K562 (cell line): ENCODE measurements around the gene TMEM30A. TPM values are rescaled to one million over a fixed set of nuclear protein-coding genes. Genes with fewer than 3 reads are reported as not detected.

ENCODE experiments used
- CREB1 ChIP-seq, 2 experiments: sonication (generic) in 1 of 2; formaldehyde crosslinking in 1 of 2; IDR thresholded peaks; 2 replicates each; pipeline versions ENCODE4 v1.6.1 to v1.8.0; 2012 to 2022; ENCODE audit warnings: inconsistent platforms in 1 of 2, mild to moderate bottlenecking in 1 of 2, missing genetic modification reagents in 1 of 2, moderate library complexity in 1 of 2
- E2F6 ChIP-seq, 2 experiments: IDR thresholded peaks; 2 replicates each; pipeline ENCODE4 v1.6.1; 2011; ENCODE audit warnings: borderline replicate concordance in 1 of 2, control low read depth in 1 of 2, low read depth in 1 of 2, low read length in 1 of 2, mild to moderate bottlenecking in 1 of 2, mixed read lengths in 1 of 2, moderate library complexity in 1 of 2; ENCODE audit not compliant: insufficient read depth in 1 of 2, insufficient read length in 1 of 2, poor library complexity in 1 of 2, severe bottlenecking in 1 of 2; ENCODE audit errors: extremely low read depth in 1 of 2
- ETV5 ChIP-seq: sonication (generic); formaldehyde crosslinking; IDR thresholded peaks from 2 replicates; pipeline ENCODE4 v1.4.0; 2020; ENCODE audit warnings: low read depth, mild to moderate bottlenecking, missing genetic modification reagents
- FUS ChIP-seq: fragments of 200-400 bp; formaldehyde crosslinking; optimal IDR thresholded peaks from 2 replicates; pipeline ENCODE3; 2017; ENCODE audit warnings: low read depth, low read length
- KDM1A ChIP-seq, 2 experiments: fragments of 450-650 bp; IDR thresholded peaks; 2 replicates each; pipeline ENCODE4 v1.6.1; 2016; ENCODE audit warnings: mild to moderate bottlenecking in 2 of 2
- KDM5B ChIP-seq: fragments of 200-600 bp; sonication (generic); IDR thresholded peaks from 2 replicates; pipeline ENCODE4 v1.6.1; 2012; ENCODE audit warnings: low read depth, mild to moderate bottlenecking, moderate library complexity, low read length, control low read depth, inconsistent platforms; ENCODE audit not compliant: insufficient replicate concordance
- LCOR ChIP-seq: sonication (generic); formaldehyde crosslinking; IDR thresholded peaks from 2 replicates; pipeline ENCODE4 v1.8.0; 2022; ENCODE audit warnings: mild to moderate bottlenecking, missing genetic modification reagents
- NFIC ChIP-seq: fragments of 450-650 bp; IDR thresholded peaks from 2 replicates; pipeline ENCODE4 v1.6.1; 2017; ENCODE audit warnings: mild to moderate bottlenecking, inconsistent platforms
- NUFIP1 ChIP-seq: fragments of 450-650 bp; IDR thresholded peaks from 2 replicates; pipeline ENCODE4 v1.6.1; 2018; ENCODE audit not compliant: partially characterized antibody
- POLR2A ChIP-seq: fragments of 450-650 bp; conservative IDR thresholded peaks from 2 replicates; pipeline ENCODE4 v1.6.1; 2016
- POLR2AphosphoS5 ChIP-seq: IDR thresholded peaks from 2 replicates; pipeline ENCODE4 v1.6.1; 2011; ENCODE audit warnings: mild to moderate bottlenecking, low read depth, low read length, moderate library complexity; ENCODE audit not compliant: control insufficient read depth, insufficient read depth
- PTRF ChIP-seq: fragments of 450-650 bp; IDR thresholded peaks from 2 replicates; pipeline ENCODE4 v1.6.1; 2016; ENCODE audit warnings: mild to moderate bottlenecking, missing genetic modification characterization, missing compliant biosample characterization
- RCOR1 ChIP-seq, 2 experiments: IDR thresholded peaks; 2 replicates each; pipeline ENCODE4 v1.6.1; 2012; ENCODE audit warnings: low read depth in 2 of 2, low read length in 2 of 2, borderline replicate concordance in 1 of 2, improper control_type of control experiment in 1 of 2
- SNIP1 ChIP-seq: fragments of 450-650 bp; IDR thresholded peaks from 2 replicates; pipeline ENCODE4 v1.7.1; 2017; ENCODE audit warnings: low read depth, mild to moderate bottlenecking
- TBL1XR1 ChIP-seq, 2 experiments: IDR thresholded peaks; 2 replicates each; pipeline ENCODE4 v1.6.1; 2012; ENCODE audit warnings: improper control_type of control experiment in 2 of 2, low read length in 2 of 2, mild to moderate bottlenecking in 1 of 2
- THRB ChIP-seq: fragments of 450-650 bp; formaldehyde crosslinking; conservative IDR thresholded peaks from 2 replicates; pipeline ENCODE4 v1.4.0; 2022; ENCODE audit warnings: mild to moderate bottlenecking, missing genetic modification characterization
- ZFX ChIP-seq: sonication (generic); formaldehyde crosslinking; IDR thresholded peaks from 2 replicates; pipeline ENCODE4 v1.8.0; 2022; ENCODE audit warnings: mild to moderate bottlenecking, missing genetic modification reagents, moderate library complexity
- ZNF12 ChIP-seq: sonication (generic); formaldehyde crosslinking; IDR thresholded peaks from 2 replicates; pipeline ENCODE4 v1.4.0; 2020; ENCODE audit warnings: mild to moderate bottlenecking, missing genetic modification reagents
- ZNF121 ChIP-seq: sonication (generic); formaldehyde crosslinking; conservative IDR thresholded peaks from 2 replicates; pipeline ENCODE4 v1.8.0; 2022; ENCODE audit warnings: missing genetic modification reagents
- ZNF140 ChIP-seq: fragments of 250-450 bp; sonication (Bioruptor Pico); IDR thresholded peaks from 2 replicates; pipeline ENCODE4 v1.8.0; 2021; ENCODE audit warnings: moderate library complexity, mild to moderate bottlenecking, inconsistent platforms
- ZNF143 ChIP-seq: sonication (generic); formaldehyde crosslinking; IDR thresholded peaks from 2 replicates; pipeline ENCODE4 v1.9.0; 2022; ENCODE audit warnings: mild to moderate bottlenecking, missing genetic modification reagents
- ZNF324 ChIP-seq: fragments of 250-450 bp; sonication (Bioruptor Pico); IDR thresholded peaks from 2 replicates; pipeline ENCODE4 v1.4.0; 2020; ENCODE audit warnings: mild to moderate bottlenecking
- polyA plus RNA-seq, 8 experiments: library from polyadenylated mRNA; depleted of rRNA in 4 of 8; stranded (reverse) in 5 of 8; unstranded in 3 of 8; fragments of >200 nt; fragmentation: Nextera tagmentation in 2 of 8; fragmentation: Illumina TruSeq in 1 of 8; extraction: Ambion mirVana in 2 of 8; extraction: Trizol in 1 of 8; gene quantifications; 2 replicates each; pipeline versions ENCODE4 v1.2.1 to v1.2.3, GENCODE V29; 2011 to 2014; ENCODE audit warnings: inconsistent platforms in 1 of 8, missing spikeins in 1 of 8
- total RNA-seq, 7 experiments: library from RNA; depleted of rRNA in 6 of 7; stranded (reverse); fragments of >200 nt in 6 of 7; fragmentation: Illumina TruSeq in 2 of 7; extraction: Trizol in 2 of 7; gene quantifications; 2 replicates each; pipeline versions ENCODE4 v1.2.1 to v1.2.3, GENCODE V29; 2011 to 2021; ENCODE audit warnings: low replicate concordance in 1 of 7
- TF ChIP-seq, protein P1 (sequence below), 2 experiments: fragments of 200-800 bp in 1 of 2; sonication (Bioruptor generic) in 1 of 2; sonication (generic) in 1 of 2; formaldehyde crosslinking in 1 of 2; IDR thresholded peaks in 1 of 2; conservative IDR thresholded peaks in 1 of 2; 2 replicates each; pipeline versions ENCODE4 v1.5.0 to v1.6.1; 2016 to 2020; ENCODE audit warnings: missing compliant biosample characterization in 1 of 2, missing genetic modification characterization in 1 of 2, missing genetic modification reagents in 1 of 2

The TMEM30A gene
- total and polyA plus RNA-seq, 9 of the 15 experiments (the other 6 are each of a cell fraction or from before 2014, with no cell fraction given): 6.5 to 31.2 (median 16.3) TPM

DNA sequence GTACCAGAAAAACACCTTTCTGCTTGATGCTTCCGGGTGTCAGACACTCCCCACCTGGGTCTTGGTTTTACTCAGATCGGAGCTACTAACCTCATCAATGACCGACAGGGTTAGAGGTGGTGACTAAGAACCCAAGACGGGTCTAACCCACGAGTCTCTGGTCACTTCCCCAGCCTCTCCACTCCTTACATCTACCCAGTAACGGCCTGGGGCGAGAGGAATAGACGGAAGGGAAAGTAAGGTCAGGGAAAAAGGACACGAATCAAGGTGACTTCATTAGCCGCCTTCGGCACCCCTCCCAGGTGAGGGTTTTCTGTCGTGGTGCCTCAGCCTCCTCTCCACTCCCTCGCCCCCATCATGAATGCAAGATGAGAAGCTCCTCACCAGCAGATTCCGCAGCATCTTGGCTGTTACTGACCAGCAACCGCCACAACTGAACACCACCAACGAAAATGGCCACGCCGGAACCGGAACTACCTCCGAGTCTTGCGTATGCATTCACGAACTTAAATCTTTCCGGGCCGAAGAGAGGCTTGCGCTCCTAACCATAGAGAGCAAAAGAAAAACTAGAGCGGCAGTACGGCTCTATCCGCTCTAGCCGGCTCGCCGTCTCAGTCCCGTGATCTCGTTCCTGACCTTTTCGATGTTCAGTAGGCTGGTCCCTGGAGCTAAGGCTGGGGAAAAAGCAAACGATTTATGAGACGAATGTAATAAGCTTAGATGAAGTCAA lies 41.1 kb downstream of the TMEM30A start, which contains the start of gene COX7A2 (continued):
- TF ChIP-seq THRB (CRISPR knock-in tag) (0 out of 2 replicates have a peak, but pooled peaks have one; percentile 9), ZNF12 (CRISPR knock-in tag) (no peak), KDM1A (IDR thresholded peaks at IDR 0.05) (no peak), E2F6 (IDR thresholded peaks at IDR 0.05; ENCODE audit: borderline replicate concordance in 1 of 2, extremely low read depth in 1 of 2, insufficient read depth in 1 of 2, insufficient read length in 1 of 2, low read depth in 1 of 2, low read length in 1 of 2, poor library complexity in 1 of 2, severe bottlenecking in 1 of 2) (peak in 1 of 2 experiments; percentile 61), FUS (no peak), POLR2A (peak; percentile 98), RCOR1 (IDR thresholded peaks at IDR 0.05; ENCODE audit: borderline replicate concordance in 1 of 2, low read depth in 2 of 2, low read length in 2 of 2) (peak in 1 of 2 experiments; percentile 71; a peak in 1 of 4 replicates), ETV5 (CRISPR knock-in tag) (peak; percentile 74), KDM5B (peak; percentile 86), TBL1XR1 (IDR thresholded peaks at IDR 0.05; ENCODE audit: low read length in 2 of 2) (peak; percentile 44 to 68; a peak in 3 of 4 replicates), ZNF140 (CRISPR knock-in tag) (no peak), ZNF121 (CRISPR knock-in tag) (no peak), ZNF143 (no peak), ZFX (peak; percentile 33; the same call in 1 of the 2 replicates), CREB1 (IDR thresholded peaks at IDR 0.05) (peak; percentile 64; the same call in 1 of the 2 replicates), CREB1 (CRISPR knock-in tag; IDR thresholded peaks at IDR 0.05) (0 out of 2 replicates have a peak, but pooled peaks have one; percentile 44), POLR2AphosphoS5 (peak; percentile 93), SNIP1 (peak; percentile 98), NUFIP1 (no peak), PTRF (tag) (no peak), NFIC (peak; percentile 40), ZNF324 (no peak), LCOR (CRISPR knock-in tag) (peak; percentile 62; the same call in 1 of the 2 replicates)
- TF ChIP-seq, protein P1, sequence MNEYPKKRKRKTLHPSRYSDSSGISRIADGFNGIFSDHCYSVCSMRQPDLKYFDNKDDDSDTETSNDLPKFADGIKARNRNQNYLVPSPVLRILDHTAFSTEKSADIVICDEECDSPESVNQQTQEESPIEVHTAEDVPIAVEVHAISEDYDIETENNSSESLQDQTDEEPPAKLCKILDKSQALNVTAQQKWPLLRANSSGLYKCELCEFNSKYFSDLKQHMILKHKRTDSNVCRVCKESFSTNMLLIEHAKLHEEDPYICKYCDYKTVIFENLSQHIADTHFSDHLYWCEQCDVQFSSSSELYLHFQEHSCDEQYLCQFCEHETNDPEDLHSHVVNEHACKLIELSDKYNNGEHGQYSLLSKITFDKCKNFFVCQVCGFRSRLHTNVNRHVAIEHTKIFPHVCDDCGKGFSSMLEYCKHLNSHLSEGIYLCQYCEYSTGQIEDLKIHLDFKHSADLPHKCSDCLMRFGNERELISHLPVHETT (CRISPR knock-in tag; conservative IDR thresholded peaks at IDR 0.05 in 1 of 2, IDR thresholded peaks at IDR 0.05 in 1 of 2): peak in 1 of 2 experiments; percentile 55; a peak in 2 of 4 replicates
